Smooth muscle cell (in vitro differentiated cells): ENCODE measurements around the gene COL4A2. TPM values are rescaled to one million over a fixed set of nuclear protein-coding genes. Genes with fewer than 3 reads are reported as not detected.

Experiments
- DNase-seq: peaks from one replicate; lab custom pipeline; 2025; ENCODE audit not compliant: unreplicated experiment; lab: John Stamatoyannopoulos, UW
- H2AFZ ChIP-seq: fragments of 200-600 bp; sonication (generic); 2 replicates; pipeline ENCODE4 v1.6.0; 2016; ENCODE audit warnings: antibody characterized with exemption, low read depth, mild to moderate bottlenecking
- H3F3A ChIP-seq: fragments of 200-600 bp; sonication (generic); 2 replicates; pipeline ENCODE4 v1.6.0; 2017; ENCODE audit warnings: antibody characterized with exemption, low read depth
- H3K27ac ChIP-seq: fragments of 200-600 bp; sonication (generic); 2 replicates; pipeline ENCODE4 v1.5.1; 2016; ENCODE audit warnings: low read depth, mild to moderate bottlenecking
- H3K27me3 ChIP-seq: fragments of 200-600 bp; sonication (generic); 2 replicates; pipeline ENCODE4 v1.6.1; 2016; ENCODE audit warnings: low read depth, mild to moderate bottlenecking
- H3K36me3 ChIP-seq: fragments of 200-600 bp; sonication (generic); 2 replicates; pipeline ENCODE4 v1.5.1; 2016; ENCODE audit warnings: low read depth
- H3K4me1 ChIP-seq: fragments of 200-600 bp; sonication (generic); 2 replicates; pipeline ENCODE4 v1.5.1; 2016; ENCODE audit warnings: low read depth
- H3K4me2 ChIP-seq: fragments of 200-600 bp; sonication (generic); 2 replicates; pipeline ENCODE4 v1.6.0; 2016; ENCODE audit warnings: mild to moderate bottlenecking
- H3K4me3 ChIP-seq: fragments of 200-600 bp; sonication (generic); 2 replicates; pipeline ENCODE4 v1.5.1; 2016; ENCODE audit warnings: mild to moderate bottlenecking
- H3K79me2 ChIP-seq: fragments of 200-600 bp; sonication (generic); 2 replicates; pipeline ENCODE4 v1.6.0; 2016; ENCODE audit warnings: low read depth, mild to moderate bottlenecking
- H3K9ac ChIP-seq: fragments of 200-600 bp; sonication (generic); 2 replicates; pipeline ENCODE4 v1.6.0; 2016; ENCODE audit warnings: low read depth
- H3K9me3 ChIP-seq: fragments of 200-600 bp; sonication (generic); replicated peaks from 2 replicates; pipeline ENCODE4 v1.5.1; 2016; ENCODE audit warnings: low read depth
- H4K20me1 ChIP-seq: fragments of 200-600 bp; sonication (generic); 2 replicates; pipeline ENCODE4 v1.6.0; 2016; ENCODE audit warnings: low read depth
- WGBS: methylation state at CpG from one replicate; pipeline ENCODE4 v1.1.7; 2016; ENCODE audit warnings: low lambda C conversion rate; 5-methylcytosine and 5-hydroxymethylcytosine counted together
- polyA plus RNA-seq: library from polyadenylated mRNA; unstranded; fragments of >200 nt; fragmentation: Nextera tagmentation; extraction: Ambion mirVana; gene quantifications from 2 replicates; pipeline ENCODE4 v1.2.1, GENCODE V29; 2016
- total RNA-seq: library from RNA; depleted of rRNA; stranded (reverse); fragments of >200 nt; gene quantifications from 2 replicates; pipeline ENCODE4 v1.2.3, GENCODE V29; 2014
- TF ChIP-seq, protein P1 (sequence below): fragments of 200-600 bp; sonication (generic); IDR thresholded peaks from 2 replicates; pipeline ENCODE4 v1.5.1; 2017; ENCODE audit warnings: borderline replicate concordance, mild to moderate bottlenecking, antibody characterized with exemption; ENCODE audit not compliant: insufficient read depth, poor library complexity, severe bottlenecking

COL4A2 gene
- total and polyA plus RNA-seq, 2 experiments from 2014 or later: 1,456 to 2,786 TPM

DNA sequence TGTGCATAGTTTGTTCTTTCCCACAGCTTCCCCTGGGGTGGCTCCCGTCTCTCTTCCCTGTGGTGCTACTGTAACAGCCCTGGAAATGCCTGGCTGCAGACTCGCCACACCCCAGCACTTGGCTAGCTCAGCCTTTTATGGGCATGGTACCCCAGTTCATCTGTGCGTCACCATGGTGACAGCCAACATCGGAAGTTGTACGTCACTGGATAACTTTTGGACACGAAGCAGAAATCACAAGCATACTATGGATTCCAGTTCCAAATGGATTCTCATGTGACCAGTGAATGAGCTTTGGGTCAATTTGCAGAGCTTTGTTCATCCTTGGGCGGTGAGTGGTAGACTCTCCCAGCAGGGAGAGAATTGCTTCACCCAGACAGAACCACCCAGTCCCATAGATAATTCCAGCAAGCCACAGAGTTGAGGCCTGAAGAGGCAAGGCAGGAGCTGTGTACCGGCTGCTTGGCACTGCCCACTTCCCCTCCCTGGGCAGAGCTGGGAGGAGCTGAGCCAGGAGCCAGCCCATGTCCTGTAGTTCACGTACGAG is 54.4 kb downstream of the COL4A2 start:
- DNase-seq: no peak
- Histone ChIP-seq H3K79me2 (peaks cover 93% of the 10 kb centered on the region), H4K20me1 (peaks cover 22% of the 10 kb centered on the region), H3K27me3 (no peaks in the 10 kb centered on the region), H3K4me3 (no peak overlapping the region), H2AFZ (no peak overlapping the region), H3K9ac (peak overlapping the region; percentile 78), H3K4me1 (peaks cover 15% of the 10 kb centered on the region), H3K36me3 (peaks cover 4% of the 10 kb centered on the region), H3K4me2 (no peak overlapping the region), H3K9me3 (no peaks in the 10 kb centered on the region), H3F3A (peaks cover 69% of the 10 kb centered on the region), H3K27ac (peak overlapping the region; percentile 97)
- TF ChIP-seq, protein P1, sequence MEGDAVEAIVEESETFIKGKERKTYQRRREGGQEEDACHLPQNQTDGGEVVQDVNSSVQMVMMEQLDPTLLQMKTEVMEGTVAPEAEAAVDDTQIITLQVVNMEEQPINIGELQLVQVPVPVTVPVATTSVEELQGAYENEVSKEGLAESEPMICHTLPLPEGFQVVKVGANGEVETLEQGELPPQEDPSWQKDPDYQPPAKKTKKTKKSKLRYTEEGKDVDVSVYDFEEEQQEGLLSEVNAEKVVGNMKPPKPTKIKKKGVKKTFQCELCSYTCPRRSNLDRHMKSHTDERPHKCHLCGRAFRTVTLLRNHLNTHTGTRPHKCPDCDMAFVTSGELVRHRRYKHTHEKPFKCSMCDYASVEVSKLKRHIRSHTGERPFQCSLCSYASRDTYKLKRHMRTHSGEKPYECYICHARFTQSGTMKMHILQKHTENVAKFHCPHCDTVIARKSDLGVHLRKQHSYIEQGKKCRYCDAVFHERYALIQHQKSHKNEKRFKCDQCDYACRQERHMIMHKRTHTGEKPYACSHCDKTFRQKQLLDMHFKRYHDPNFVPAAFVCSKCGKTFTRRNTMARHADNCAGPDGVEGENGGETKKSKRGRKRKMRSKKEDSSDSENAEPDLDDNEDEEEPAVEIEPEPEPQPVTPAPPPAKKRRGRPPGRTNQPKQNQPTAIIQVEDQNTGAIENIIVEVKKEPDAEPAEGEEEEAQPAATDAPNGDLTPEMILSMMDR: no peak
- 48% methylated on average over 10 of the region's 10 CpGs for WGBS

DNA sequence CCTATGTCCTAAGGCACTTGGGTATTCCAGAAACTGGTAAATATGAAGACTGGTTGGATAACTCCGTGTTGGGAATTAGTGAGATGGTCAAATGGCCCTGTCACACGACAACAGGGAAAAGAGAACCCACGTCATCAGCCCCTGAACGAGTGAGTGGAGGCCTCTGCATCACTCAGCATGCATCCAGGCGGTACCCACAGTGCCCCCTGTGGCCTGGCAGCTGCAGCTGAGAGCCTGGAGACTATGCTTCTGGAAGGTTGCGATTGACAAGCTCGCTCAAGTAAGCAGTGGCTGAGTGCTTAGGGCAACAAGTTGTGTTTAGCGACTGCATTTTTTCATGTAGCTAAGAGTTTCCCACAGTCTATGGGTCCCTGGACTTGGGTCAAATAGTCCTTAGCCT is 55.9 kb downstream of the COL4A2 start:
- Histone ChIP-seq H3K36me3 (no peaks in the 10 kb centered on the region), H3K79me2 (peaks cover 93% of the 10 kb centered on the region), H2AFZ (no peak overlapping the region), H3K9ac (no peak overlapping the region), H3K4me2 (no peak overlapping the region), H3K4me1 (peaks cover 15% of the 10 kb centered on the region), H3K4me3 (no peak overlapping the region), H3F3A (peaks cover 69% of the 10 kb centered on the region), H4K20me1 (peaks cover 11% of the 10 kb centered on the region), H3K9me3 (no peaks in the 10 kb centered on the region), H3K27me3 (no peaks in the 10 kb centered on the region), H3K27ac (peak overlapping the region; percentile 97)
- no peak for DNase-seq
- TF ChIP-seq, protein P1: peak; percentile 25
- 87% methylated on average over 8 of the region's 8 CpGs for whole genome bisulfite sequencing

DNA sequence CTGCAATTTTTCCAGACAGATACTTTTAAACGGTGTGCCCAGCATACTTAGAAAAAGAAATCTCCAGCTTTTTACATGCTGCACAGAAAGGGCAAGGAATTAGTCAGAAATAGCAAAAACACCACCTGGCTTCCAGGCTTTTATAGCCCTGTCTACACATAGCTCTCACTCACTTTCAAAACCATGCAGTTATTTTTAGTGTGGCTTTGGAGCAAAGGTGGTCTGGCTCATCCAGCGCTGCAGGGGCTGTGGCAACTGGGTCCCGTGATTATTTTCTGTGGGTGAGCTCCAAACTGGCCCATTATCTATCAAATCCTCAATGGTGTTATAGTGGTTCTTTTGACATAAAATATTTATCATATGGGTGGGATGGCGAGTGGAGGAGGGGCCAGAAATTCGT is 57.0 kb downstream of the COL4A2 start:
- Histone ChIP-seq H3K9ac (no peak overlapping the region), H3K27me3 (no peaks in the 10 kb centered on the region), H3K4me1 (peaks cover 13% of the 10 kb centered on the region), H3K9me3 (no peaks in the 10 kb centered on the region), H3K36me3 (no peaks in the 10 kb centered on the region), H3K79me2 (peaks cover 93% of the 10 kb centered on the region), H3F3A (peaks cover 59% of the 10 kb centered on the region), H3K27ac (peak overlapping the region; percentile 97), H2AFZ (no peak overlapping the region), H4K20me1 (peaks cover 7% of the 10 kb centered on the region), H3K4me3 (no peak overlapping the region), H3K4me2 (no peak overlapping the region)
- no peak for DNase-seq
- 81% methylated on average over 5 of the region's 5 CpGs for WGBS
- TF ChIP-seq, protein P1: no peak

DNA sequence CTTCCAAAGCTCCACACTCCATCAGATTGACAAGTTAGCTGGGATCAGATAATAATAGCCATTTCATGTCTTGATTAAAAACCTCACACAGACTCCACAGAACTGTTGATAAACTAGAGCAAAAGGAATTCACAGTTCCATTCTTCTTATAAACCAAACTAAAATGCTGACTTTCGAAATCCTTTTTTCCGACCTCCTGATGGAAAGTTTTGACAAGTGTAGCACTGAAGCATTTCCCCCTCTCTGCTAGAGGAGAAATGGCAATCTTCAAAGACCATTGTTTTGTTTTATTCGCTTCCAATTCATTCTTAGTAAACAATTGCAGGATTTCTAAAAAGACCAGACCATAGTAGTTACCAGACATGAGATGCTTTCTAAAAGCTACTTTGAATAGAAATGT is 58.8 kb downstream of the COL4A2 start:
- WGBS: 78% methylated on average over 3 of the region's 3 CpGs
- DNase-seq: no peak

More for the DNA sequence above, 58.8 kb downstream of the COL4A2 start:
- H3K9me3 ChIP-seq: no peaks in the 10 kb centered on the region
- H3K4me2 ChIP-seq: no peak overlapping the region
- no peaks in the 10 kb centered on the region for H3K27me3 ChIP-seq
- no peak overlapping the region for H3K4me3 ChIP-seq
- no peaks in the 10 kb centered on the region for H3K36me3 ChIP-seq
- TF ChIP-seq, protein P1: no peak
- peaks cover 63% of the 10 kb centered on the region for H3F3A ChIP-seq
- H2AFZ ChIP-seq: no peak overlapping the region
- H4K20me1 ChIP-seq: peaks cover 15% of the 10 kb centered on the region
- peaks cover 3% of the 10 kb centered on the region for H3K4me1 ChIP-seq
- H3K9ac ChIP-seq: no peak overlapping the region
- H3K27ac ChIP-seq: peak overlapping the region; percentile 97
- peaks cover 100% of the 10 kb centered on the region for H3K79me2 ChIP-seq
